GM20000 (cell line): ENCODE measurements around the gene CLEC11A.

ENCODE experiments used
- DNase-seq: peaks from one replicate; pipeline ENCODE4 v3.0.0; 2012; ENCODE audit warnings: low spot score
- CTCF ChIP-seq: IDR thresholded peaks from 2 replicates; pipeline ENCODE4 v1.5.1; 2012; ENCODE audit warnings: mild to moderate bottlenecking, control low read depth; ENCODE audit errors: extremely low read depth, missing control alignments

Gene CLEC11A

GRCh38 chr19:50713556-50714236 lies 9.5 kb upstream of the CLEC11A start:
- no peak for TF ChIP-seq CTCF
- DNase-seq, result no peak

GRCh38 chr19:50716178-50717025 lies 6.8 kb upstream of the CLEC11A start:
- TF ChIP-seq CTCF, result no peak
- no peak for DNase-seq

- TF ChIP-seq CTCF, result no peak
- DNase-seq, result no peak
Measured at GRCh38 chr19:50717026-50717723, 6.0 kb upstream of the CLEC11A start.

- TF ChIP-seq CTCF, result no peak
- DNase-seq, result no peak
Measured at GRCh38 chr19:50717891-50718254, 5.3 kb upstream of the CLEC11A start.

- no peak for TF ChIP-seq CTCF
- no peak for DNase-seq
Measured at GRCh38 chr19:50718255-50719118, 4.7 kb upstream of the CLEC11A start.

- TF ChIP-seq CTCF, result no peak
- no peak for DNase-seq
Measured at GRCh38 chr19:50719119-50719435, 4.1 kb upstream of the CLEC11A start.
